Stimulated activated CD8-positive, alpha-beta memory T cell treated with anti-CD3 and anti-CD28 coated beads, Interleukin-4, amount 100 ng/mL, for 1 hour (primary cell): ENCODE measurements around the gene HDAC4.

Source experiments
- DNase-seq, 2 donors: peaks; one replicate each; pipeline ENCODE4 v3.0.0-alpha.2; 2020; ENCODE audit warnings: low read depth in 2 of 2, low spot score in 1 of 2

HDAC4 gene

GRCh38 chr2:239271882-239272281 is 128.9 kb downstream of the HDAC4 start:
- DNase-seq, result no peak

- DNase-seq, result no peak
Observed at GRCh38 chr2:239271471-239271870, 129.3 kb downstream of the HDAC4 start.

GRCh38 chr2:239269916-239270315 is 130.9 kb downstream of the HDAC4 start:
- DNase-seq, result no peak

- DNase-seq, result no peak
Observed at GRCh38 chr2:239269173-239269885, 131.5 kb downstream of the HDAC4 start.

- DNase-seq, result no peak
Observed at GRCh38 chr2:239268549-239268948, 132.3 kb downstream of the HDAC4 start.

GRCh38 chr2:239268082-239268481 is 132.7 kb downstream of the HDAC4 start:
- DNase-seq, result no peak

GRCh38 chr2:239267288-239267951 is 133.4 kb downstream of the HDAC4 start:
- DNase-seq, result peak; percentile 84 to 87

GRCh38 chr2:239266779-239267287 is 134.0 kb downstream of the HDAC4 start:
- DNase-seq, result no peak

GRCh38 chr2:239266434-239266766 is 134.4 kb downstream of the HDAC4 start:
- no peak for DNase-seq

- DNase-seq, result no peak
Observed at GRCh38 chr2:239265681-239266433, 135.0 kb downstream of the HDAC4 start.

GRCh38 chr2:239264838-239265651 is 135.8 kb downstream of the HDAC4 start:
- DNase-seq, result peak; percentile 17 to 43

GRCh38 chr2:239264492-239264837 is 136.4 kb downstream of the HDAC4 start:
- DNase-seq, result no peak

GRCh38 chr2:239263669-239264491 is 136.9 kb downstream of the HDAC4 start:
- no peak for DNase-seq

- no peak for DNase-seq
Observed at GRCh38 chr2:239263231-239263630, 137.6 kb downstream of the HDAC4 start.

- DNase-seq, result no peak
Observed at GRCh38 chr2:239262484-239263230, 138.2 kb downstream of the HDAC4 start.

GRCh38 chr2:239261796-239262483 is 138.9 kb downstream of the HDAC4 start:
- no peak for DNase-seq

GRCh38 chr2:239261356-239261755 is 139.5 kb downstream of the HDAC4 start:
- DNase-seq, result no peak

GRCh38 chr2:239260546-239261327 is 140.1 kb downstream of the HDAC4 start:
- DNase-seq, result no peak
